COLO668 (cell line): ENCODE data around the gene SMIM33.
"Not testable (repeated sequence)": the region's sequence is repeated elsewhere in the genome, so short reads cannot be mapped to it uniquely, and the experiment has no call there.

ENCODE experiments used
- DNase-seq: peaks from one replicate; lab custom pipeline; 2025; ENCODE audit not compliant: unreplicated experiment; lab: John Stamatoyannopoulos, UW

The SMIM33 gene

GRCh38 chr5:139470821-139471300, at the start of gene SMIM33:
Gene SMIM33, plus strand, starts transcription at chr5:139471004. Its CDS starts 118 bp downstream, at chr5:139471122.
- no peak for DNase-seq

- peak; percentile 17 for DNase-seq
These were observed 48.4 kb upstream of the SMIM33 start for GRCh38 chr5:139422307-139422893.

- no peak for DNase-seq
These were observed 45.3 kb upstream of the SMIM33 start for GRCh38 chr5:139425497-139425896.

GRCh38 chr5:139426203-139426885, 44.5 kb upstream of the SMIM33 start:
- DNase-seq, result no peak

GRCh38 chr5:139430015-139430414, 40.8 kb upstream of the SMIM33 start:
- DNase-seq, result no peak

GRCh38 chr5:139431706-139432105, 39.1 kb upstream of the SMIM33 start:
- no peak for DNase-seq

GRCh38 chr5:139435676-139436075, 35.1 kb upstream of the SMIM33 start:
- DNase-seq, result no peak

GRCh38 chr5:139438707-139439012, 32.1 kb upstream of the SMIM33 start:
- DNase-seq, result no peak

- peak; percentile 81 for DNase-seq
These were observed 31.5 kb upstream of the SMIM33 start, which contains the start of gene DNAJC18 for GRCh38 chr5:139439013-139439903. Gene DNAJC18, minus strand, starts transcription at chr5:139439525. Its CDS starts 80 bp downstream, at chr5:139439445.

- not testable (repeated sequence) for DNase-seq
These were observed 30.4 kb upstream of the SMIM33 start for GRCh38 chr5:139440416-139440815.

- DNase-seq, result no peak
These were observed 26.9 kb upstream of the SMIM33 start for GRCh38 chr5:139443831-139444453.

GRCh38 chr5:139445325-139446170, 25.3 kb upstream of the SMIM33 start:
- no peak for DNase-seq

GRCh38 chr5:139446956-139447779, 23.6 kb upstream of the SMIM33 start:
- no peak for DNase-seq

GRCh38 chr5:139451176-139451575, 19.6 kb upstream of the SMIM33 start:
- DNase-seq, result no peak

- DNase-seq, result no peak
These were observed 18.7 kb upstream of the SMIM33 start for GRCh38 chr5:139451878-139452660.

GRCh38 chr5:139453683-139454567, 16.9 kb upstream of the SMIM33 start:
- DNase-seq, result no peak

- DNase-seq, result no peak
These were observed 16.1 kb upstream of the SMIM33 start for GRCh38 chr5:139454568-139455290.
